ENCODE data around the gene MICA.
"Not testable (repeated sequence)": the region's sequence is repeated elsewhere in the genome, so short reads cannot be mapped to it uniquely, and the experiment has no call there.

MICA gene

DNA sequence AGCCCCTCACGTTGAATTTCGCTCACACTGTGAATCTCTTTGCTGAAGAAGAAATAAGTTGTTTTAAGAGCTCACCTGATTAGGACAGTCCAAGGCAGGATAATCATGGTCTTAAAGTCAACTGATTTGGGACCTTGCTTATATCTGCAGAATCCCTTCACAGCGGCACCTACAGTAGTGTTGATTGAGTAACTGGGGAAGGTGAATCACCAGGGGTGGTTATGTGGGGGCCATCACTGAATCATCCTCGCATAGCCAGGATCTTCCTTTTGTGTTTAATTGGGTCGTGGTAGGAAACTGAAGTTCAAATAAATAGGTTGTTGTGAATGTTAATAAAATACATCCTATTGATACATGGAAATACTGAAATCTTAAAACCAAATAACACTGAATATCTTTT, 20.2 kb upstream of the MICA start:
- DNase-seq = no peak

DNA sequence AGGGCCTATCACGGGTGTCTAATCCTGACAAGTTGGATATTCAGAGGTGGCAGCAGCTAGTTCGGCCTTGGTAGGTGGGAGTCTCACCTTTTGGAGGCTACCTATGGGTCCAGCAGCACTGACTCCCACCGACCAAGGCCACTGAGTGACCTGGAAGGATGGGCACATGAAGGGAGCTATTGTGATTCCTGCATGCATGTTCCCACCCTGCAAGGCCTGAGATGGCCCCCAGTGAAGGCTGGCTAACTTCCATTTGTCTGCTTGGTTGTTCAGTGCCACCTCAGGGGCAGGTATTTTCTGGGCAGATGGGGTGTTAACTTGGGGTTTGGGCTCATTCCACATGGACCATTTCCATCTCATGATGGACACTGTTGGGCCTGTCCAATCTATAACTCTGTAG, 18.4 kb upstream of the MICA start:
- DNase-seq = no peak

DNA sequence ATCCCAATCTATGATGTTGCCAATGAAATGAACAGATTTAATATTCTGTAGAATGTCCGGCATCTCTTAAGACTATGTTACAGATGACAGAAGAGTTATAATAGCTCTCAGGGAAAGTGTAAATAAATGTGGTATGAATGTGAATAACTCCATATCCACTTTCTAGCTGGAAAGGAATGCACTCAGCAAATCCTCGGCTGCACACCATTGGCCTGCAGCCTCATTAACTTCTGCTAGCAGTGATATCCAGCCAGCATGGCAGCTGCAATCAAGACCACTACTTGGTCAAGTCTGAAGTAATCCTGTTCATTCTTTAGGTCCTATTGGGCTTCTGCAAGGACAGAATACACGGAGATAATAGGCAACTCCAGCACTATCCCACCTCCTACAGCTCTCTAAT, 17.3 kb upstream of the MICA start:
- no peak for DNase-seq

DNA sequence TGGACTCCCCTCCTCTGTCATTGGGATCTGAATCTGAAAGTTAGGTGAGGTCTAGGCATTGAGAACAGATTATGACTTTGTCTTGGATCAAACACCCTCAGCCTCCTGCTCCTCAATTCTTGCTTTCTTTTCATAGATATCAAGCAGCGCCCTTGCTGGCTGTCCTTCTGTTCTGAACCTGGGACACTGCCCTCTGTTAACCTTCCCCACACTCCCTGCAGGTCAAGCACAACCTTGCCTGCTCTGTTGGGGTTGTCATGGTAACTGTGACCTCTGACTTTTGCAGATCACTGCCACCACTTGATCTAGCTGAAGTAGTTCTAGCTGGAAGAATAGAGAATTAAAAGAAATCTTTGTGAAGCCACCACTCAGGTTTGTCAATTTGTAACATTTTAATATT, 16.4 kb upstream of the MICA start:
- DNase-seq = no peak

DNA sequence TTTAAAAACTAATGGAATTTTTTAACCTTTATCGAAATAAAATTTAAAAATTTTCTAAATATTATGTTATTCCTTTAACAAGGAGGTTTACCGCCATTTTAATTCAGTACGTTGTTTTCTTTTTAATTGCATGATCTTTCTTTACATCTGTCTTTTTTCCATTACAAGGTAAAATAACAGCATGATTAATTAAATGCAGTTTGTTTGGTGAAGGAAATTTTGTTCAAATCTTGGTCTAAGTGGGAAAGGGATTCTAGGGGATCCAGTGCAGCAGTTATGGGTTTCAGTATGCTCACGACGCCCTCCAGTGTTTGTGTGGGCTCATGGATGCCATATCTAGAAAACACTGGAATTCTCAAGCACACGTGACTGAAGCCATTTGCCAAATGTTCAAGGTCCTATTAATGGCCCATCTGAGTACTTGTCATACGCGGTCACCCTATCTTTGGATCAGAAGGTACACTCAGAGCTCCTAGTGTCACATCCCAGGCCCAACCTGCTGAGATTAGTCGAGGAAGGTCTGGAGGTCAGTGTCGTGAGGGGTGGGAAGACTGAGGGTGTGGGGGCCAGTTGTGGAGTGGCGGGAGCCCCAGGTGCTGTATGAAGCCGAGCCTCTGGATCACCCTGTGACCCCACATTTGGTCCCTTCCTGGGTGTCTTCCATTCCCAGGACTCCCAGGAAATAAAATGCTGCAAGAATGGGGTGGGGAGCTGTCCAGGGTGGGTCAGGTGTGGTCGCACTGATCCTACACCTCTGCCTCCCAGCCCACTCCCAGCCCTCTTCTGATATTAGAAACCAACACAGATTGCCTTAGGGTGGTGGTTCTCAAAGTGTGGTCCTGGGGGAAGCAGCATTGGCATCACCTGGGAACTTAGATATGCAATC, 14.2 kb upstream of the MICA start:
- DNase-seq = not testable (repeated sequence)

DNA sequence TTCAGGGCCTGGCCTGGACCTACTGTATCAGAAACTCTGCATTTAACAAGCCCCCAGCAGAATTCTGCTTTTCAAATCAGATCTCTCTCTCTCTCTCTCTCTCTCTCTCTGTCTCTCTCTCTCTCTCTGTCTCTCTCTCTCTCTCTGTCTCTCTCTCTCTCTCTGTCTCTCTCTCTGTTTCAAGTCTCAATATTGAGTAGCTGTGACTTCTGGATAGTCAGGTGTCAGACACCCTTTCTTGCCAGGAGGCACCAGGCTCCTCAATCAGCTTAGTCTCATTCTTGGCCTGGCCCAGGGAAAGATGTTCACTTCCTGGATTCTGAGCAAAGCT, 13.6 kb upstream of the MICA start:
- not testable (repeated sequence) for DNase-seq

DNA sequence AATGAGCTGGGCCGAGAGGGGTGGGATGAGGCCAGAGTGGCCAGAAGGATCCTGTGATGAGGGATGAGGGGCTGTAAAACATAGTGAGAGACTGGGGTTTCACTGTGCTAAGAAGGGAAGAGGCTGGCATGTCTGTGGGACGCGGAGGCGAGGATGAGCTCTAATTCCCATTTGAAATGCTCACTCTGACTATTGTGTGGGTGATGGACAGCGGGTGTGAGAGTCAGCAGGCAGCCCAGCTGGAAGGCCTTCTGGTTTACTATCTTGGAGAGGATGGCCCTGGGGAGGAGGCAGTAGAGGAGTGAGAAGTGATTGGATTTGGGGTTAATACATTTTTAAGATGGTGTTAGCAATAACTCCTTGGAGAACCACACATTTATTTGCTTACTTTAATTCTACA, 9.5 kb upstream of the MICA start:
- DNase-seq = no peak

DNA sequence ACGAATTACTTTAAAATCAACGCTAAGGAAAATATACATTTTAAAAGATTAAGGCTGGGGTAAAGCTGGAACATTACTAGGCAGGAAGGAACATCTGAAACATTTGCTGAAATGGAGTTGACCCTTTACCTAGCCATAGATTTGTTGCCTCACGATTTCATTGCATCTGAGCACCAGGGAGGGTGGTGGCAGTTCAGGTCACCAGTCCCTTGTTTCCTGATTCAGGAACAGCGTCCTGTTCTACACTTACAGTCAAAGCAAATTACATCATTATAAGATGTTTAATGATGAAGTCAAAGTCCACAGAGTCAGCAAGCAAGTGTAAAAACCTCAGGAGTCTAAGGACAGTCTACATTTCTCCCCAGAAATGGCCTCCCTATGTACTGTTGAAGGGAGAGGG, 9.0 kb upstream of the MICA start:
- no peak for DNase-seq

DNA sequence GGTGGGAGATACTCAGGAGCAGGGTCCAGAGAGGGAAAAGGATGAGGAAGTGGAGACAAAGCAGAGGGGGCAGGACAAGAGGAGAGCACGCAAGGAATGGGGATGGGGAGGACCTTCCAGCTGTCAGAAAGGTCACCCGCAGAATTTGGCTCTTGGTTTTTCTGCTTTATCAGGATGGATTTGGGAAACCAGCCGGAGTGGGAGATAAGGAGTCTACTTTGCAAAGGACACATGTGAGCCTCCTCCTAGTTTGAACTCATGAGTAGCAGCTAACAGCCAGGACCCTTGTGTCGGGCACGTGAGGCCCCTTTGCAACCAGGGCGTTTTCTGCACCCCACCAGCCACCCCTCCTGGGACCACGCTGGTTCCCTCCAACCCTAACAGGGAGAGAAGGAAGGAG, 7.6 kb upstream of the MICA start:
- no peak for DNase-seq

DNA sequence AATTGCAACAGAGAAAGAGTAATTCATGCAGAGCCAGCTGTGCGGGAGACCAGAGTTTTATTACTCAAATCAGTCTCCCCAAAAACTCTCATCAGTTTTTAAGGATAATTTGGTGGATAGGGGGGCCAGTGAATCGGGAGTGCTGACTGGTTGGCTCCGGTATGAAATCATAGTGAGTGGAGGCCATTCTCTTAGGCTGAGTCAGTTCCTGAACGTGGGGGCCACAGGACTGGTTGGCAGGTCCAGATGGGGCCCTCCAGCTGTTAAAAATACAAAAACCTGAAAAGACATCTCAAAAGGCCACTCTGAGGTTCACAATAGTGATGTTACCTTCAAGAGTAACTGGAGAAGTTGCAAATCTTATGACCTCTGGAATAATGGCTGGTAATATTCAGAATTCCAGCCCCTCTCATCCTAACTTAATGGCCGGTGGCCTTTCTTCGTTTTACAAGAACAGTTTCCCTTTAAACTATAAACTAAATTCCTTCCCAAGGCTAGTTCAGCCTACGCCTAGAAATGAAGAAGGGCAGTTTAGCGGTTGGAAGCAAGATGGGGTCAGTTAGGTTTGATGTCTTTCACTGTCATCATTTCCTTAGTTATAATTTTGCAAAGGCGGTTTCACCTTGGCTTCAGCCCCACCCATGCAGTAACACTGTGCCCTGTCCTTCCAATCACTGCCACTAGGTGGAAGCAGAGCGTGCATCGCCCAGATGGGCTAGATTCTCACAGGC, 6.8 kb upstream of the MICA start:
- peak; percentile 90 for DNase-seq

DNA sequence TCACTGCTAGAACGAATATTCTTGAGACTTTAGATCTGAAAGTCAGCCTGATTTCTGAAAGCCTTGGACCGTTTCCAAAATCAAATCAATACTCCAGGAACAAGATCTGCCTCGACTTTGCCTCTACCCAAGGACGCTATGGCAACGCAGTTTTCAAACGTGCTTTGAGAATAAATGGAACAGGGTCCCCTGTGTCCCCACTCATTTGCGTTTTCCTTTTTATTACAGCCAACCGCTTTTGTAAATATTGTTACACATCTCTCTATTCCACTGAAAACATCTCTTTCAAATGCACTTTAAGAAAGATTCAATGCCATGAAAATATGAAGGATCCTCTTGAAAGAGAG, 6.3 kb upstream of the MICA start:
- DNase-seq = not testable (repeated sequence)

DNA sequence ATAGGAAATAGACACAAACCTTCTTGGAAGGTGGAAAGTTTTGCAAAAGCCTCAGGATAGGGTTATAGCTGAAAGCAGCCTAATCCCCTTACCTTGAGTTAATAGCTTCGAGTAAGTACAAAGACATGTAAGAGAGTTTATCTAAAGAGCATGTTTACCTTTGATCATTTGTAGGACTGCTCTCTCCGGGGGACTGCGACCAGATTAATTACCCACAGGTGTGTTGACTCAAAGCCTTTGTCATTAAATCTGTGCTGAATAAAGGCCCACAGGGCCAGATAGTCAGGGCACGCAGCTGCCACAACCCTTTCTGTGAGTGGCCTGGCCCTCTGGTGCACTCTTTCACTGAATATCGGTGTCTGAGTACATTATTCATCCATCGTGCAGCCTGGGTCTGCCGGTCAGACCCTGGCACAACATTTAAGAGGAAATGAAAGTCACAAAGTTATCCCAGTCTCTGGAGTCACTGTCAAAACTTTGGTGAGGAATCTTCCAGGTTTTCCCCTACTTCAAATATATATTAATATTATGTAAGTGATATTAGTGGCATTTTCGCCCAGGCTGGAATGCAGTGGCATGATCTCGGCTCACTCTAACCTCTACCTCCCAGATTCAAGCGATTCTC, 5.4 kb upstream of the MICA start:
- DNase-seq = no peak

DNA sequence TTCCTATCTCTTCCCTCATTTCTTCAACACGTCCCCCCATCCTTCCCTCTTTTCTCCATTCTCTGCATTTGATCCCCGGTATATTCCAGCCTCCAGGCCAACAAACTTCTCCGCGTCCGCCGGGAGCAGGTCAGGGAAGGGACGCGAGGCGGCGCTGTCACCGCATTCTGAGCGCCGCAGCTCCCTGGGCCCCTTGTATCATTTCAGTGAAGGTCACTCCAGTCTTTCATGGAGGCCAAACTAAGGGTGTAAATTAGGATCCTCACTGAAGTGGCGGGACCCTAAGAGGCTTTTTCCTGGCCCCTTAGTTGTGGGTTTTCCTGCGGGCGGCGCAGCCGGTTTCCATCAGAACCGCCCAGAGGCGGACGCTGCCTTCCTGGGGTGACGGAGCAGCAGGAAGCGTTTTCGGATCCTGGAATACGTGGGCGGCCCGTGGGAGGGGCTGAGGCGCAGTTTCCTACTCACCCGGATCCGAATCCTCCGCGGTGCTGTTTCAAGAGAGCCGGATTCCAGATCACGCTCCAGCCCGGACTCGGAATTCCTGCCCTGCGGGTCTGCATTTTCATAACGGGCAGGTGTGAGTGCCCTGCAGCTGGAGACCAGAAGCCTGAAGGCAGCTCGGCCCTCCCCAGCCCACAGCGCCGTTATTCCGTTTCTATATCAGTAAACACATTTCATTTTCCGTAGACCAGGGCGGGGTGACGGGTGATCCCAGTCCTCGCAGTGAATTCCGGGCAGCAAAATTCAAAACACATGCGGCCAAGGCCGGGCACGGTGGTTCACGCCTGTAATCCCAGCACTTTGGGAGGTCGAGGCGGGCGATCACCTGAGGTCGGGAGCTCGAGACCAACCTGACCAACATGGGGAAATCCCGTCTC, 3.6 kb upstream of the MICA start:
- peak; percentile 60 for DNase-seq

DNA sequence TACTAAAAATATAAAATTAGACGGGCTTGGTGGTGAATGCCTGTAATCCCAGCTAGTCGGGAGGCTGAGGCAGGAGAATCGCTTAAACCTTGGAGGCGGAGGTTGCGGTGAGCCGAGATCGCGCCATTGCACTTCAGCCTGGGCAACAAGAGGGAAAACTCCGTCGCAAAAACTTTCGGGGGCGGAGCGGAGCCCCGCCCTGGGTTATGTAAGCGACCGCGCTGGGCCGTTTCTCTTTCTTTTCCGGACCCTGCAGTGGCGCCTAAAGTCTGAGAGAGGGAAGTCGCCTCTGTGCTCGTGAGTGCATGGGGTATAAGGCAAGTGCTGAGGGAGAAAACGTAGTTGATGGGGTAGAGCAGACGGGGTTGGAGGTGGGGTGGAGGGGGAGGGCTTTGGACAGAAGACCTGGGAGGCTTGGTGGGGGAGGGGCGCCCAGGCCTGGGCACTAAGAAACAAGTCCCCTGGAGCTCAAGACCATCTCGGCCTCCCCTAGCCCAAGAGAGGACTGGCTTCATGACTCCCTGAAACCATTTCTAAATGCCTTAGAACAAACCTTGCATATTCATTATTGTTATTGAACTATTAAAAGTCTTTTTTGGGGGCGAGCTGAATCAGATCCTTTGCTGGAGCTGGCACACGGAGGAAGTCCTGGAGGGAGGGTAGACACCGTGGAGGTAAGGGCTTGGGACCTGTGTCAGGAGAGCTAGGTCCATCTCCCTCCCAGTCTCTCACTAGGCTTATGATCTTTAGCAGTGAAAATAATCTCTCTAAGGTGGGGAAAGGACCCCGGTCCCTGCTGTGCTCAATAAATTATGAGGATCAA, 2.7 kb upstream of the MICA start:
- peak; percentile 72 for DNase-seq

DNA sequence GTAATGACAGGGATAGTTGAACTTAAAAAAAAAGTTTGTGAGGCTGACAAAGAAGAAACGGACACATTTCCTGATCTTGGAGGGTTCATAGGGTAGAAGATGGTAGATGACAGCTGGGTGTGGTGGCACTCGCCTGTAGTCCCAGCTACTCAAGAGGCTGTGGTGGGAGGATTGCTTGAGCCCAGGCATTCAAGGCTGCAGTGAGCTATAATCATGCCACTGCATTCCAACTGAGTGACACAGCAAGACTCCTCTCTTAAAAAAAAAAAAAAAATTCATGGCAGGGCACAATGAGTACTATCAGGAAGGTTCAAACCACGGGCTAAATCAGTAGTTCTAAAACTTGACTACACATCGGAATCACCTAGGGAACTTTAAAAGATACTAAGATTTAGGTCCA, 2.0 kb upstream of the MICA start:
- DNase-seq = no peak

DNA sequence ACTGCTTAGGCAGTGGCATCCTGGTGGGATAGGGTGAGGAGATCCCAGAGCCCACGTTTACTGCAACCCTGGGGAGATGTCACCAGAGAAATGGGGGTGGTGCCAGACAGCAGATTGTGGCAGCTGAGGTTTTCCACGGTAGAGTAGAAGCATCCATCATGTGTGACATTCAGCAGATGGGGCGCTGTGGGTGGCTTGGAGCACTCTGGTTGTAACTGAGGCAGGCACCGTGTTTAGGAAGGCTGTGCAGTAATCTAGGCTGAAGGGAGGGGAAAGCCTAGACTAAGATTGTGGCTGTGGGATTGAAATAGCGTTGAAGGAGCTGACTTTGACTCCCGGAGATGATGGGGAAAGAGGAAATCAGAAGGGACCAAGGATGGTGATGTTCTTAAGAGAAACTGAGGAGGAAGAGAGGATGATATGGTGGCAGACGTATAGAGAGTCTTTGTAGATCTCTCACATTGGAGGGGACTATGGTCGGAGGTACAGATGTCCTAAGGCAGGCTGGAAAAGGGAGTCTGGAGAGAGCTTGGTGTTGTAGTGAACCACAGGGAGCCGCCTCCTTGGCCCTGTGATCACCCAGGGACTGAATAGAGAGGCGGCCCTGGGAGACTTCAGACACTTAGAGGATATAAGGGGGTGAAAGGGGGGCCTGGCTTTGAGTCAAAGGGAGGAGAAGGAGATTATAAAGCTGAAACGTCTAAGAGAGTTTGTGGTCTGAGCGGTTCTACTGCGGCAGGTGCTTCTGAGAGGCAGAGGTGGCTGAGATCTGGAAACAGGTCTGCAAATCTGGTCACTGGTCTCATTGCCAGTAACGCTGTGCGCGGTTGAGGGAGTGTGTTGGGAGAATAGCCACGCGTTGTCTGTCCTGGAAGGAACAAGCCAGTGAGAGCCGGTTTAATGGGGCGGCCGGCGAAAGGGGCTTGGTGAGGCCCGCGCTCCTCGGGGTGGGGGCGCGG, 792 bp upstream of the MICA start:
- peak; percentile 32 for DNase-seq

DNA sequence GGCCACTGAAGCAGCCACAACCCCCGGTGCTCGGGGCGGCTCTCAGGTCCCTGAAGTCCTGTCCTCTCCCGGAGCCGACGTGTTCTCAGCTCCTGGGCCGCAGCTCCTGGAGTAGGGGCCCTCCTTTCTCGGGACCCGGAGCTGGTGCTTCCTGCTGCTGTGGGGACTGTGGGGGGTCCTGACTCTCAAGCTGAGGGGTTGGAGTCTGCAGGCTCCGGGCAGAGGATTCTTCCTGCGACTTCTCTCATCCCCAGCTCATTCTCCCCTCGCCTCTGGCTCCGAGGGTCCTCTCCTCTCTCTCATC, 618 bp downstream of the MICA start:
- DNase-seq = not testable (repeated sequence)

DNA sequence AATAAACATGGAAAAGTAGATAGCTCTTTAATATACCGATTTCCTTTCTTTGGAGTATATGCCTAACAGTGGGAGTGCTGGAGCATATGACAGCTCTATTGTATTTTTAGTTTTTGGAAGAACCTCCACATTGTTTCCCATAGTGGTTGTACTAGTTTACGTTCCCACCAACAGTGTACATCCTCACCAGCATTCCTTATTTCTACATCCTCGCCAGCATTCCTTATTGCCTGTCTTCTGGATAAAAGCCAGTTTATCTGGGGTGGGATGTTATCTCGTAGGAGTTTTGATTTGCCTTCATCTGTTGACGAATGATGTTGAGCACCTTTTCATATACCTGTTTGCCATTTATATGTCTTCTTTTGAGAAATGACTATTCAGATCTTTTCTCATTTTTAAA, 2.6 kb downstream of the MICA start:
- no peak for DNase-seq

DNA sequence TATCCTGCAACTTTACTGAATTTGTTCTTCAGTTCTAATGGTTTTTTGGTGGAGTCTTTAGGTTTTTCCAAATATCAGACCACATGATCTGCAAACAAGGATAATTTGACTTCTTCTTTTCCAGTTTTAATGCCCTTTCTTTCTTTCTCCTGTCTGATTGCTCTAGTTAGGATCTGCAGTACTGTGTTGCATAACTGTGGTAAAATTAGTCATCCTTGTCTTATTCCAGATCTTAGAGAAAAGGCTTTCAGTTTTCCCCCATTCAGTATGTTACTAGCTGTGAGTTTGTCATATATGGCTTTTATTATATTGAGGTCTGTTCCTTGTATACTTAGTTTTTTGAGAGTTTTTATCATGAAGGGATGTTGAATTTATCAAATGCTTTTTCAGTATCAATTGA, 4.3 kb downstream of the MICA start:
- no peak for DNase-seq

DNA sequence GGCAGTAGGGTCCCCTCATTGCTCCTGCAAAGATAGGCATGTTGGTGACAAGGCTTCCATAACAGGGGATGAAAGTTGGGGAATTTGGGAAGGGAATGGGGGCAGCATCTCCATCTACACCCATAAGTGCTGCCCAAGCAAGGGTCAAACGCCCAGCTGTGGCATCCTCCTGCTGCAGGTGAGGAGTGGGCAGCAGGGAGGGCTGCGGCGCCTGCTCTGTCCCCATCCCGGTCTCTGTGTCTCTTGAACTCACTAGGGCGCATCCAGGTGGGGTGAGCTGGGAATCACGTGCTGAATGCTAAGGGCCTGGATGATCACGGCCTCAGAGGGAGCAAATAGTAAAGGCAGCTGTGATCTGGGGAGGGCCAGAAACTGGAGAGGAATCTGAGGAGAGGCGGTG, 9.1 kb downstream of the MICA start:
- DNase-seq = no peak

DNA sequence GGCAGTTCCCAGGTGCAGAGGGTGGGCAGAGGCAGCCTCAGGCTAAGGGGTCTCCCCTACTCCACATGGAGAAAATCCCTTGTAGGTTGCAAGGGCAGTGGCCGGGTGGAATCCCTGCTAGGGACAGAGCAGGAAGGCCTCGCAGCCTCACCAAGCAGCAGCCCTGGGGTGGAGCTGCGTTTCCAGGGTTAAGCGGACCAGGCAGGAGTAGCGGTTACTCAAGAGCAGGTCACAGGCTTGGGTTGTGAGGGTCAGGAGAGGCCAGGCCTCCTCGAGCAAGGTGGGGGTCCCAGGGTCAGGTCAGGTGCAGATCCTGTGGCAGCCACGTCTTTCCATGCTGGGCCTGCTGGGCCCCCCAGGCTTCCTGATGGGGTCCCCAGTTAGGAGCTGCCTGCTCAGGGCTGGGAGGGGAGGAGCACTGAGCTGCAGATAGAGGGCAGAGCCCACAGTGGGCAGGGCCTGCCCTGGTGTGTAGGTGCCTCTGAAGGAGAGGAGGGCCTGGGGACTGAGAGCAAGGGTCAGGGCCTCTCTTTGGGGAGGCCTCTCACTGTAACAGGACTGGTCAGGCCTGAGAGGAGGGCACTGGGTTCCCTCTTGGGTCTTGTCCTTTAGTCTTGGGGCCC, 10.9 kb downstream of the MICA start:
- DNase-seq = not testable (repeated sequence)

Measured in stimulated activated CD4-positive, alpha-beta T cell treated with anti-CD3 and anti-CD28 coated beads, Interleukin-4, amount 100 ng/mL, for 24 hours (primary cell).